Keratinocyte (primary cell): Measurements from ENCODE around the gene CNGA3. TPM values are rescaled to one million over a fixed set of nuclear protein-coding genes. Genes with fewer than 3 reads are reported as not detected.

ENCODE experiments used
- DNase-seq: peaks from one replicate; pipeline ENCODE4 v3.0.0-alpha.2; 2011; ENCODE audit warnings: low read depth, missing footprints, low spot score
- FAIRE-seq: peaks from 2 replicates; lab custom pipeline; 2011; peaks lifted over from hg19 to GRCh38; lab: Jason Lieb, UNC
- H2AFZ ChIP-seq: 2 replicates; pipeline ENCODE4 v1.6.0; 2012; ENCODE audit warnings: low read length, control low read depth, inconsistent platforms; ENCODE audit not compliant: control insufficient read depth
- H3K27ac ChIP-seq: 2 replicates; pipeline ENCODE4 v1.5.1; 2011; ENCODE audit warnings: low read length; ENCODE audit not compliant: control insufficient read depth, insufficient read depth
- H3K27me3 ChIP-seq: 3 replicates; pipeline ENCODE4 v1.6.0; 2011; ENCODE audit warnings: low read length; ENCODE audit not compliant: control insufficient read depth, insufficient read depth; ENCODE audit errors: extremely low read depth
- H3K36me3 ChIP-seq, 2 experiments: 2 replicates in 1 of 2; 3 replicates in 1 of 2; pipeline ENCODE4 v1.5.1; 2011; ENCODE audit warnings: low read length in 2 of 2, mild to moderate bottlenecking in 1 of 2; ENCODE audit not compliant: control insufficient read depth in 2 of 2, insufficient read depth in 2 of 2; ENCODE audit errors: extremely low read depth in 1 of 2
- H3K4me1 ChIP-seq: 3 replicates; pipeline ENCODE4 v1.5.1; 2011; ENCODE audit warnings: low read length; ENCODE audit not compliant: control insufficient read depth, insufficient read depth; ENCODE audit errors: extremely low read depth
- H3K4me2 ChIP-seq: 3 replicates; pipeline ENCODE4 v1.6.0; 2011; ENCODE audit warnings: low read depth, low read length; ENCODE audit not compliant: control insufficient read depth, insufficient read depth; ENCODE audit errors: extremely low read depth
- H3K4me3 ChIP-seq, 3 experiments: fragments of 200-600 bp in 1 of 3; sonication (generic) in 1 of 3; 2 replicates in 2 of 3; 3 replicates in 1 of 3; pipeline ENCODE4 v1.5.1; 2011 to 2016; ENCODE audit warnings: low read length in 3 of 3, mild to moderate bottlenecking in 3 of 3, control low read depth in 2 of 3, inconsistent platforms in 1 of 3, low read depth in 1 of 3, mixed read lengths in 1 of 3, mixed run types in 1 of 3, moderate library complexity in 1 of 3; ENCODE audit not compliant: control insufficient read depth in 2 of 3, insufficient read depth in 2 of 3; ENCODE audit errors: extremely low read depth in 1 of 3
- H3K79me2 ChIP-seq: 2 replicates; pipeline ENCODE4 v1.6.0; 2012; ENCODE audit warnings: low read length; ENCODE audit not compliant: control insufficient read depth, insufficient read depth
- H3K9ac ChIP-seq: 3 replicates; pipeline ENCODE4 v1.6.0; 2011; ENCODE audit warnings: low read length; ENCODE audit not compliant: control insufficient read depth, insufficient read depth; ENCODE audit errors: extremely low read depth
- H3K9me1 ChIP-seq: 3 replicates; pipeline ENCODE4 v1.6.0; 2011; ENCODE audit warnings: low read length; ENCODE audit not compliant: control insufficient read depth, insufficient read depth; ENCODE audit errors: extremely low read depth
- H3K9me3 ChIP-seq: 2 replicates; pipeline ENCODE4 v1.5.1; 2012; ENCODE audit warnings: low read depth, low read length; ENCODE audit not compliant: control insufficient read depth
- H4K20me1 ChIP-seq: 3 replicates; pipeline ENCODE4 v1.6.0; 2011; ENCODE audit warnings: low read length; ENCODE audit not compliant: control insufficient read depth, insufficient read depth; ENCODE audit errors: extremely low read depth
- CTCF ChIP-seq, 3 experiments: IDR thresholded peaks in 1 of 3; conservative IDR thresholded peaks in 1 of 3; optimal IDR thresholded peaks in 1 of 3; 2 replicates in 2 of 3; 3 replicates in 1 of 3; pipeline versions ENCODE3 to v1.5.1; 2011; ENCODE audit warnings: low read length in 3 of 3, mild to moderate bottlenecking in 3 of 3, moderate library complexity in 2 of 3, control low read depth in 1 of 3, inconsistent platforms in 1 of 3; ENCODE audit not compliant: insufficient read depth in 2 of 3; ENCODE audit errors: extremely low read depth in 1 of 3
- EZH2 ChIP-seq: IDR thresholded peaks from one replicate; pipeline ENCODE4 v1.6.1; 2012; ENCODE audit warnings: inconsistent platforms, mild to moderate bottlenecking, low read length, moderate library complexity
- dilution Hi-C: fragments of 300-500 bp; cut with MboI; formaldehyde crosslinking; loops from one replicate; pipeline ENCODE4 v1.7.0; 2020; ENCODE audit warnings: low sequenced_read_pairs; ENCODE audit not compliant: extremely low pct_ligation_motif_present
- polyA plus RNA-seq, 5 experiments: library from polyadenylated mRNA; depleted of rRNA in 3 of 5; stranded (reverse) in 3 of 5; stranded (forward) in 1 of 5; unstranded in 1 of 5; fragments of >200 nt; gene quantifications; 1 replicate in 1 of 5; 2 replicates in 3 of 5; 3 replicates in 1 of 5; pipeline versions ENCODE4 v1.2.1 to v1.2.3, GENCODE V29; 2011 to 2012; ENCODE audit warnings: missing spikeins in 2 of 5, low read depth in 1 of 5, low replicate concordance in 1 of 5

The CNGA3 gene
- polyA plus RNA-seq, 1 donor (not counting 4 experiments of a cell fraction or from before 2014, with no cell fraction given) = 0.01 TPM

- H3K27me3 ChIP-seq = peaks cover 49% of the 10 kb centered on the region
- H3K4me1 ChIP-seq = no peaks in the 10 kb centered on the region
- H3K9me3 ChIP-seq = no peaks in the 10 kb centered on the region
- no peak for FAIRE-seq
- H3K4me3 ChIP-seq = no peak overlapping the region
- no peak overlapping the region for H3K9ac ChIP-seq
- dilution Hi-C loops = no loop called here
- no peak overlapping the region for H3K4me2 ChIP-seq
- TF ChIP-seq EZH2 = no peak
- no peak for TF ChIP-seq CTCF (optimal IDR thresholded peaks at IDR 0.05 in 1 of 3, IDR thresholded peaks at IDR 0.05 in 1 of 3, conservative IDR thresholded peaks at IDR 0.05 in 1 of 3; ENCODE audit: extremely low read depth in 1 of 3, insufficient read depth in 2 of 3, low read length in 3 of 3)
- H3K9me1 ChIP-seq = no peaks in the 10 kb centered on the region
- H2AFZ ChIP-seq = no peak overlapping the region
- no peak for DNase-seq
- H3K79me2 ChIP-seq = no peaks in the 10 kb centered on the region
- no peak overlapping the region for H3K27ac ChIP-seq
- H3K36me3 ChIP-seq = no peaks in the 10 kb centered on the region
- H4K20me1 ChIP-seq = no peaks in the 10 kb centered on the region
These were observed 28.0 kb downstream of the CNGA3 start for GRCh38 chr2:98374286-98374685.

GRCh38 chr2:98374958-98375570 lies 28.8 kb downstream of the CNGA3 start:
- no peaks in the 10 kb centered on the region for H3K9me1 ChIP-seq

More at GRCh38 chr2:98374958-98375570, 28.8 kb downstream of the CNGA3 start:
- no peak overlapping the region for H3K9ac ChIP-seq
- H3K4me1 ChIP-seq = no peaks in the 10 kb centered on the region
- H3K4me2 ChIP-seq = no peak overlapping the region
- no peak overlapping the region for H3K4me3 ChIP-seq
- no peaks in the 10 kb centered on the region for H3K79me2 ChIP-seq
- no peak overlapping the region for H3K27ac ChIP-seq
- no peak for FAIRE-seq
- dilution Hi-C loops = no loop called here
- H4K20me1 ChIP-seq = no peaks in the 10 kb centered on the region
- H2AFZ ChIP-seq = no peak overlapping the region
- TF ChIP-seq EZH2 = no peak
- no peak for TF ChIP-seq CTCF (optimal IDR thresholded peaks at IDR 0.05 in 1 of 3, IDR thresholded peaks at IDR 0.05 in 1 of 3, conservative IDR thresholded peaks at IDR 0.05 in 1 of 3; ENCODE audit: extremely low read depth in 1 of 3, insufficient read depth in 2 of 3, low read length in 3 of 3)
- no peaks in the 10 kb centered on the region for H3K36me3 ChIP-seq
- H3K9me3 ChIP-seq = no peaks in the 10 kb centered on the region
- DNase-seq = no peak
- H3K27me3 ChIP-seq = peaks cover 51% of the 10 kb centered on the region
